Pancreas (tissue), 10 donors: ENCODE measurements around the gene PPARA. TPM values are rescaled to one million over a fixed set of nuclear protein-coding genes. Genes with fewer than 3 reads are reported as not detected.
A peak's percentile ranks its signal among the peaks of the same experiment; 100 is the strongest.
"Not testable (repeated sequence)": the region's sequence is repeated elsewhere in the genome, so short reads cannot be mapped to it uniquely, and the experiment has no call there.

ENCODE experiments used
- ATAC-seq, 4 donors: fragments of 200-7000 bp; cut with Tn5 transposase; one replicate each; pipeline versions ENCODE4 v1.8.0 to v1.9.1; 2020; ENCODE audit warnings: mild to moderate bottlenecking in 4 of 4, moderate library complexity in 4 of 4
- DNase-seq, 6 donors: peaks; one replicate each; pipeline ENCODE4 v3.0.0-alpha.2; 2020
- FAIRE-seq: peaks from 2 replicates; lab custom pipeline; 2012; peaks lifted over from hg19 to GRCh38; lab: Jason Lieb, UNC
- H3K27ac ChIP-seq, 4 donors: fragments of 200-600 bp; sonication (generic); 1 replicate in 3 of 4; 2 replicates in 1 of 4; pipeline versions ENCODE4 v1.5.0 to v1.8.0; 2020
- H3K27me3 ChIP-seq, 4 donors: fragments of 200-600 bp; one replicate each; pipeline ENCODE4 v1.8.0; 2021
- H3K36me3 ChIP-seq, 3 donors: fragments of 200-600 bp; sonication (generic) in 1 of 3; one replicate each; pipeline versions ENCODE4 v1.5.0 to v1.8.0; 2020 to 2021
- H3K4me1 ChIP-seq, 3 donors: fragments of 200-600 bp; one replicate each; pipeline ENCODE4 v1.8.0; 2021
- H3K4me3 ChIP-seq, 4 donors: fragments of 200-600 bp; sonication (generic) in 2 of 4; one replicate each; pipeline versions ENCODE4 v1.5.0 to v1.8.0; 2020 to 2021
- H3K9me3 ChIP-seq, 4 donors: fragments of 200-600 bp; one replicate each; pipeline ENCODE4 v1.8.0; 2021
- WGBS, 2 donors: extraction: QIAGEN DNeasy Blood & Tissue Kit; methylation state at CpG; one replicate each; pipeline ENCODE4 v1.1.7; 2013; 5-methylcytosine and 5-hydroxymethylcytosine counted together
- intact Hi-C, 3 donors: fragments of 100-400 bp; cut with DNase I; formaldehyde crosslinking; loops; one replicate each; pipeline versions ENCODE4 v1.11.1 to v1.14.2; 2022
- polyA plus RNA-seq, 2 donors: library from polyadenylated mRNA; stranded (reverse); fragments of 200-250 nt; gene quantifications; one replicate each; pipeline ENCODE4 v1.2.3, GENCODE V29; 2013
- total RNA-seq, 6 donors: library from RNA; stranded (reverse); fragmentation: NEBNext Ultra II Directional in 4 of 6; extraction: Animal tissue kit (Norgen Biotek cat#: 25700) in 4 of 6; gene quantifications; one replicate each; pipeline versions ENCODE4 v1.2.1 to v1.2.4, GENCODE V29; 2021 to 2023
- TF ChIP-seq, protein P1 (sequence below), 4 donors: fragments of 200-600 bp; sonication (generic) in 3 of 4; IDR thresholded peaks; one replicate each; pipeline versions ENCODE4 v1.5.0 to v1.8.0; 2021; ENCODE audit warnings: antibody characterized with exemption in 4 of 4
- donor health status: healthy with polysubstance abuse.
- donor health status: DM: no; HTN: no; CAD: no; lungs with moderate emphysema.
- donor health status: DM: no; HTN: no; CAD: no.
- donor health status: control.
- donor health status: control.
- donor health status: Bipolar disorder and iron deficiency.
- donor health status: DM: yes; HTN: yes; CAD: no.
- donor health status: DM: no; HTN: no; CAD: no.
- donor health status: DM: no; HTN: no; CAD: no.
- donor health status: DM: yes; HTN: yes; CAD: no.

PPARA gene
- total and polyA plus RNA-seq, 8 donors: 4.1 to 24.5 (median 14.7) TPM

DNA sequence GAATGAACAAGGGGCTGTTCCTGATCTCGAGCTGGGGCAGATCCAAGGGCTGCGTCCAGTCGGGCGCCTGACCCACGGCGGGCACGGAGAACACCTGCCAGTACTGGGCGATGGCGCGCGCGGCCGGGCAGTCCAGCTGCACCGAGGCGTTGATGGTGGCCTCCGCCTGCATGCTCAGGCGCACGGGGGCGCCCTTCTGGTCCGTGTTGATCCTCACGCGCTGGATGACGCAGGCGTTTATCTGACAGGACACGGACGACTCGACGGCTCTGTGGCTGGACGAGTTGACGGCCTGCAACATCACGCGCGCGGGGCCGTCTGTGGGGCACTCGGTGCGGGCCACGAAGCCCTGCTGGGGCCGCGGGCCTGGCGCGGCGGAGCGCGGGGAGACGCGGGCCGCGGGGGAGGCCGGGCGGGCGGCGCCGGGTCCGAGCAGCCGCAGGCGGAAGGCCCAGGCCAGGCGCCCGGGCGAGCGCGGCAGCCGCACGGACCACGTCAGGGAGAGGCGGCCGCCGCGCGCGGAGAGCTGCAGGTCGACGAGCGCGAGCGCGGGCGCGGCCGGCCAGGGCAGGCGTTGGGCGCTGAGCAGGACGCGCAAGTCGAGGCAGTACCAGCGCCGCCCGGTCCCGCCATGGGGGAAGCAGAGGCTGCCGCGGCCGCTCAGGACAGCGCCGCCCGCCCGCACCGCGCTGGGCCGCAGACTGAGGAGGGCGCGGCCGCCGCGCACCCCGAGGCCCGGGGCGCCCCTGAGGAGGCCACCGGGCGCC lies 112.3 kb downstream of the PPARA start:
- H3K36me3 ChIP-seq: no peaks in the 10 kb centered on the region
- H3K4me3 ChIP-seq: peak overlapping the region in 1 of 4 donors; percentile 1
- DNase-seq (peak in 4 of 6 donors; percentile 31 to 72 (median 62)), ATAC-seq (peak in 3 of 4 donors; percentile 18 to 67 (median 24)), FAIRE-seq (no peak)
- intact Hi-C loops: no loop called here
- no peaks in the 10 kb centered on the region for H3K9me3 ChIP-seq
- WGBS, 2 donors: 14 to 23% methylated on average over 80 to 109 of the region's 109 CpGs
- peaks cover 7 to 9% (median 8%) of the 10 kb centered on the region in 3 donors for H3K4me1 ChIP-seq
- no peaks in the 10 kb centered on the region for H3K27me3 ChIP-seq
- TF ChIP-seq, protein P1, sequence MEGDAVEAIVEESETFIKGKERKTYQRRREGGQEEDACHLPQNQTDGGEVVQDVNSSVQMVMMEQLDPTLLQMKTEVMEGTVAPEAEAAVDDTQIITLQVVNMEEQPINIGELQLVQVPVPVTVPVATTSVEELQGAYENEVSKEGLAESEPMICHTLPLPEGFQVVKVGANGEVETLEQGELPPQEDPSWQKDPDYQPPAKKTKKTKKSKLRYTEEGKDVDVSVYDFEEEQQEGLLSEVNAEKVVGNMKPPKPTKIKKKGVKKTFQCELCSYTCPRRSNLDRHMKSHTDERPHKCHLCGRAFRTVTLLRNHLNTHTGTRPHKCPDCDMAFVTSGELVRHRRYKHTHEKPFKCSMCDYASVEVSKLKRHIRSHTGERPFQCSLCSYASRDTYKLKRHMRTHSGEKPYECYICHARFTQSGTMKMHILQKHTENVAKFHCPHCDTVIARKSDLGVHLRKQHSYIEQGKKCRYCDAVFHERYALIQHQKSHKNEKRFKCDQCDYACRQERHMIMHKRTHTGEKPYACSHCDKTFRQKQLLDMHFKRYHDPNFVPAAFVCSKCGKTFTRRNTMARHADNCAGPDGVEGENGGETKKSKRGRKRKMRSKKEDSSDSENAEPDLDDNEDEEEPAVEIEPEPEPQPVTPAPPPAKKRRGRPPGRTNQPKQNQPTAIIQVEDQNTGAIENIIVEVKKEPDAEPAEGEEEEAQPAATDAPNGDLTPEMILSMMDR (IDR thresholded peaks at IDR 0.05): no peak
- H3K27ac ChIP-seq: no peak overlapping the region

DNA sequence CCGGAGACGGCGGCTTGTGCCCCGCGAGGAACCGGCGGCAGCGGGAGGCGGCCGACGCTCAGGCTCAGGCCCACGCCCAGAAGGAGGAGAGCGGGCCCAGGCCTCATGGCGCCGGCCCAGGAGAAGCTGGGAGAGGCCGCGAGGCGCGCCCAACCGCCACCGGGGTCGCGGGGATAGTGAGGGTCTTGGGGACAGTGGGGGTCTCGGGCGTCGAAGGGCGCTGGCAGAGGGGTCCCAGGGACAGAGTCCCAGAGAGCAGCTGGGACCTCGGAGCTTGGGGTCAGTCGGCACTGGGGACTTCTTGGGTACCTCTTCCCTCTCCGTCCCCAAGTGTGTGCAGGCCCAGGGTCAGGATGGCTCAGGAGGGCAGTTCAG lies 112.9 kb downstream of the PPARA start, which contains the start of gene PKDREJ:
PKDREJ (minus strand) TSS at position 128 of the 375 bp plus-strand sequence; CDS start at position 107, 21 bp downstream.
- Histone ChIP-seq H3K36me3 (no peaks in the 10 kb centered on the region), H3K27me3 (no peaks in the 10 kb centered on the region), H3K4me3 (peak within 1 kb of the TSS in 1 of 4 donors; percentile 1), H3K27ac (no peak within 1 kb of the TSS), H3K9me3 (no peaks in the 10 kb centered on the region), H3K4me1 (peaks cover 7 to 9% (median 8%) of the 10 kb centered on the region in 3 donors)
- FAIRE-seq: no peak
- WGBS, 2 donors: 55 to 65% methylated on average over 18 to 30 of the region's 30 CpGs
- ATAC-seq: no peak
- intact Hi-C loops: no loop called here
- TF ChIP-seq, protein P1 (IDR thresholded peaks at IDR 0.05): no peak
- peak in 1 of 6 donors; percentile 67 for DNase-seq

DNA sequence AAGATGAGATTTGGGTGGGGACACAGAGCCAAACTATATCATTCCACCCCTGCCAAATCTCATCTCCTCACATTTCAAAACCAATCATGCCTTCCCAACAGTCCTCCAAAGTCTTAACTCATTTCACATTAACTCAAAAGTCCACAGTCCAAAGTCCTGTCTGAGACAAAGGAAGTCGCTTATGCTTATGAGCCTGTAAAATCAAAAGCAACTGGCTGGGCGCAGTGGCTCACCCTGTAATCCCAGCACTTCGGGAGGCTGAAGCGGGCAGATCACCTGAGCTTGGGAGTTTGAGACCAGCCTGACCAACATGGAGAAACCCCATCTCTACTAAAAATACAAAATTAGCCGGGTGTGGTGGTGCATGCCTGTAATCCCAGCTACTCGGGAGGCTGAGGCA lies 114.2 kb downstream of the PPARA start:
- FAIRE-seq, H3K9me3 ChIP-seq, H3K4me3 ChIP-seq, DNase-seq, H3K36me3 ChIP-seq, ATAC-seq, intact Hi-C loops, H3K27me3 ChIP-seq, H3K27ac ChIP-seq: not testable (repeated sequence)
- 70 to 71% methylated on average over 5 to 6 of the region's 6 CpGs for WGBS, 2 donors
- H3K4me1 ChIP-seq: peaks cover 8 to 19% (median 9%) of the 10 kb centered on the region in 3 donors

DNA sequence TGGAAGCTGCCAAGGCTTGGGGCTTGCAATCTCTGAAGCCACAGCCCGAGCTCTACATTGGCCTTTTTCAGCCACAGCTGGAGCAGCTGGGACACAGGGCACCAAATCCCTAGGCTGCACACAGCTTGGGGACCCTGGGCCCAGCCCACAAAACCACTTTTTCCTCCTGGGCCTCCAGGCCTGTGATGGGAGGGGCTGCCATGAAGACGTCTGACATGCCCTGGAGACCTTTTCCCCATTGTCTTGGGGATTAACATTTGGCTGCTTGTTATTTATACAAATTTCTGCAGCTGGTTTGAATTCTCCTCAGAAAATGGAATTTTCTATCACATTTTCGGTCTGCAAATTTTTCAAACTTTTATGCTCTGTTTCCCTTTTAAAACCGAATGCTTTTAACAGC lies 115.3 kb downstream of the PPARA start:
- intact Hi-C loops, H3K27me3 ChIP-seq, FAIRE-seq, ATAC-seq, H3K36me3 ChIP-seq, H3K9me3 ChIP-seq, H3K27ac ChIP-seq, H3K4me3 ChIP-seq, DNase-seq: not testable (repeated sequence)
- WGBS, 2 donors: 95 to 100% methylated on average over 4 of the region's 4 CpGs
- peaks cover 8 to 20% (median 9%) of the 10 kb centered on the region in 3 donors for H3K4me1 ChIP-seq

DNA sequence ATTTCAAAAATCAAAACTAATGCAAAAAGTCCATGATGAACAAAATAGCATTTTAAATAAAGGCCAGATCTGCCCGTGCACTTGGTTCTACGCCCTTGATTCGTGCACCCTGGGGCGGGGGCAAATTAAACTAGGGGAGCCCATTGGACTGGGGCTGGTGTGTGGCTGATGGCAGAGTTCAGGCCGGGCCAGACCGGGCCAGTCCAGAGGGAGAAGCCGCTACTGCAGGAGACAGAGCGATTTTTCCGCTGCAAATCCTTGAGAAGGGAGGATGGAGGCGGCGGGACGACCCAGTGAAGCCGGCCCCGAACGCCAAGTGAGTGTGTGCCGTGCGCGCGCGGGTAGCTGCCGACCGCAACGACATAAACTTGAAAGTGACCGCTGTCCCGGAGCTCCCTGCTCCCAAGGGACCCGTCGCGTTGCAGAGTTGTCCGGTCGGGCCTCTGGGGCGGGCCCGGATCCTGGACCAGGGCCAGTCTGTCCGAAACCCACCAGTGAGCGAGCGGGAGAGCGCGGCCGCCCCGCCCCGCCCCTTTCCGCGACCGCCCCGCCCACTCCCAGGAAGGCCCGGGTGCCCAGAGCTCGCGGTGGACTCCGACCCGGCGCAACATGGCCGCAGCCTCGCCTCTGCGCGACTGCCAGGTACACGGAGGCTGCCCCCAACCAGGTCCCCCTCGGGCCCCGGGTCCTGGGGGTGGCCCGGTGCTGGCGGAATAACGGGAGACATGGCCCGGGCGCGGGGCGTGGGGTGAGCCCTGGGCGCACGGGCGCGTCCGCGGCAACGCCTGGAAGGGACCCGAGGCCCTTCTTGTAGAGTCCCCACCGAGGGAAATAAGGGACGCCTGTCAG lies 117.3 kb downstream of the PPARA start, which contains the start of gene TTC38:
TTC38 (plus strand) TSS at position 578 of the 849 bp plus-strand sequence; CDS start at position 610, 32 bp downstream.
- intact Hi-C loops: no loop called here
- no peaks in the 10 kb centered on the region for H3K27me3 ChIP-seq
- H3K4me3 ChIP-seq: peak within 1 kb of the TSS; percentile 54 to 85 (median 80)
- WGBS, 2 donors: 0 to 1% methylated on average over 71 to 74 of the region's 74 CpGs
- TF ChIP-seq, protein P1 (IDR thresholded peaks at IDR 0.05): no peak
- peaks cover 8 to 20% (median 9%) of the 10 kb centered on the region in 3 donors for H3K4me1 ChIP-seq
- H3K9me3 ChIP-seq: no peaks in the 10 kb centered on the region
- ATAC-seq (peak; percentile 95 to 98 (median 96)), DNase-seq (peak; percentile 94 to 97 (median 96)), FAIRE-seq (no peak)
- H3K27ac ChIP-seq: peak within 1 kb of the TSS; percentile 62 to 90 (median 80)
- peaks cover 0 to 1% (median 0%) of the 10 kb centered on the region in 3 donors for H3K36me3 ChIP-seq
